HG03025 (cell line): Measurements from ENCODE around the gene TDRKH.
"Not testable (repeated sequence)": the region's sequence is repeated elsewhere in the genome, so short reads cannot be mapped to it uniquely, and the experiment has no call there.

Experiments used
- ATAC-seq: cut with Tn5 transposase; IDR thresholded peaks from one replicate; pipeline ENCODE4 v1.9.1; 2021; ENCODE audit warnings: mild to moderate bottlenecking, moderate library complexity; ENCODE audit not compliant: unreplicated experiment, low FRiP score

Gene TDRKH

DNA sequence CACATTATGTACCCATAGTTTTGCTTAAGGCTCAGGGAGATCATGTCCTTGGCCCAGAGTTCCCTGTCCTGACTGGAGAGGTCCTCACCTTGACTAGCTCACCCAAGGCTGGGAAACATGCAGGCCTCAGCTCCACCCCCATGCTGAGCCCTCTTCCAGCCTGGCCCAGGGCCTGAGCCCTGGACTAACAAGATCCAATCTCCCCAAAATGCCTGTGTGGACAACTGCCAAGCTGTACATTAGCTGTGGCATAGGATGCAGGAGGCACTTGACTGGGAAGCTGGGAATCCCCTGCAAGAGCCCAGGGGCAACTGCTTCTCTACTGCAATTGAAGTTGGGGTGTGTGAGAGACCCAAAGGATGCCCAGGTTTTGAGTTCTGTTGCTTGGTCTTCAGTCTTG, 12.9 kb upstream of the TDRKH start:
- no peak for ATAC-seq

DNA sequence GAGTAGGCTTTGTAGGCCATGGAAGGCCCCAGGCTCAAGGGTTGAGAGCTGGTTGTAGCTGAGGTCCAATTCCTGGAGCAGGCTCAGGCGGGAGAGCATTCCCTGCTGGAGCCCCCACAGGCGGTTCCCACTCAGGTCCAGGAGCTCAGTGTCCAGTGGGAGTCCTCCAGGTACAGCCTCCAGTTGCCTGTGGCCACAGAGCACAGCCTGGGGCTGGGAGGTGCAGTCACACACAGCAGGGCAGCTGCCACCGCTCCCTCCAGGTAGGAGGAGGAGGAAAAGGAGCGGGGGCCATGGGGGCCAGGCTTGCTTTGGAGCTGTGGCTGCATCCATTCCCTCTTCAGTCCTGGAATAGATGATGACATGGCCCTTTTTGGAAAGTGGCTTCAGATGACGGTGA, 12.1 kb upstream of the TDRKH start:
- no peak for ATAC-seq

- ATAC-seq: no peak
These were observed 11.5 kb upstream of the TDRKH start for GRCh38 chr1:151801846-151802245.

- no peak for ATAC-seq
These were observed 11.1 kb upstream of the TDRKH start for GRCh38 chr1:151801310-151801820.

GRCh38 chr1:151800830-151801229, 10.5 kb upstream of the TDRKH start:
- ATAC-seq: no peak

GRCh38 chr1:151799179-151800022, 9.1 kb upstream of the TDRKH start:
- no peak for ATAC-seq

DNA sequence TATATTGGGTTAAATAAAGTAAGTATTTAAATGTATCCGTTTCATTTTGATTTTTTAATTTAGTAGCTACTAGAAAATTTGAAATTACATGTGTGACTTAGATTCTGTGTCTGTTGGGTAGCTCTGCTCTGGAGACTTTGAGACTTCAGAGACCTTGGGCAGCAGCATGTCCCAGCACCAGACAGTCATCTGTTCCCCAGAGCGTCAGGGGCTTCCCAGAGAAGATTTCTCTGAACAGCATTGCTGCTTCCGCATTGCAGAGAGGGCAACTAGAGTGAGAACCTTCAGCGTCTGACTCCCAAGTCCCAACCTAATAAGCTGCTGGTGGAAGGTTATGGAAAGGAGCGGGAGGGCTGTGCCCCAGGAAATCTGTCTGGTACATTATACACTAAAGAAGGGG, 8.3 kb upstream of the TDRKH start:
- no peak for ATAC-seq

DNA sequence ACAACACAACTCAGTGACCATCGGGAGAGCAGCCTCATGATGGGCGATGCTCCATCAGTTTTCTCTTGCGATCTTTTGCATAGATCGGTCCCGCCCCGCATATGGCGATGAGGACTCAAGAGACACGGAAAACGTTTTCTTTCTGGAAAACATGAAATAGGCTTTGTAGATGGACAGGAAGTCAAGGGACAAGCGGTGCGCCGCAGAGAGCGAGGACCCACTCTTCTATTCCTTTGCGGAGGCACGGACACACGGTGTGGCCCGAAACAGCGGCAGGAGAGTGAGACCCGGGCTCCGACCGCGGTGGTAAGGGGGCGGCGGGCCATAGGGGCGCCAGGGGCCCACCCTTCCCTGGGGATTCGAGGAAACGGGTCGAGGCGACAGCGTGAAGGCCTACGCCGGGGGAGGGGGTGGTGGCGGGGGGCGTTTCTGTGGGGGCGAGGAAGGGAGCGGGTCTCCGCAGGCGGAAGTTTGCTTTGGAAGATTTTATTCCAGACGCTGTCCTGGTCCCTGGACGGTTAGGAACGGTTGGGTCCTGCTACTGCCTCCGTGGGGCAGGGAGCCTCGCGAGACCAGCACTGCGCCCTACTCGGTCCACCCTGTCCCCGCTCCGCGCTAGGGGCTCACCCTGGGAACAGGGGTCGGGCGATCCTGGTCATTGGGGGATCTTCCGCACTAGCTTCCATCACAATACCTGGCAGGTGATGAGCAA, 796 bp upstream of the TDRKH start:
- ATAC-seq: peak; percentile 7

DNA sequence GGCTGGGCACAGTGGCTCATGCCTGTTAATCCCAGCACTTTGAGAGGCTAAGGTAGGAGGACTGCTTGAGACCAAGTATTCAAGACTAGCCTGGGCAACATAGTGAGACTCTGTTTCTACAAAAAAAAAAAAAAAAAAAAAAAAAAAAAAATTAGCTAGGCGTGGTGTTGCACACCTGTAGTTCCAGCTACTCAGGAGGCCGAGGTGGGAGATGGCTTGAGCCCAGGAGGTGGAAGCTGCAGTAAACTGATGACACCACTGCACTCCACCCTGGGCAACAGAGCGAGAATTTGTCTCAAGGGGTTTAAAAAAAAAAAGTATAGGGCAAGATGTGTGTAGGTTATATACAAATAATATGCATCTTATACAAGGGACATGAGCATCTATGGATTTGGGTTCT, 2.6 kb downstream of the TDRKH start:
- no peak for ATAC-seq

DNA sequence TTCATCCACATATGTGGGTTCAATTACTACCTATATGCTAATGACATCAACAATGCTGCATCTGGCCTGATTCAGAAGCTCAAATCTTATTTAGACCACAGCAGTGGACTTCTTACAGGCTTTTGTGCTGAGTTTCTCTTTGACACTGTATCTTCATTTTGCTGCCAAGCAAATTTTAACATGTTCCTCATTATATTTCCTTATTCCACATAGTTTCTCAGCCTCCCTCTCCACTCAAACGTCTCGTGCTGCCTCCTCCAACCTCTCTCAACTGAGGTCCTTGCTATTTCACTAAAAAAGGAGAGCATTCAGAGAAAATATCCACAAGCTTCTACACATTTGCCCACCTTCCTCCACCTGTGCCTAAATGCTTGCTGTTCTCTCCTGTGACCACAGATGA, 6.5 kb downstream of the TDRKH start:
- no peak for ATAC-seq

DNA sequence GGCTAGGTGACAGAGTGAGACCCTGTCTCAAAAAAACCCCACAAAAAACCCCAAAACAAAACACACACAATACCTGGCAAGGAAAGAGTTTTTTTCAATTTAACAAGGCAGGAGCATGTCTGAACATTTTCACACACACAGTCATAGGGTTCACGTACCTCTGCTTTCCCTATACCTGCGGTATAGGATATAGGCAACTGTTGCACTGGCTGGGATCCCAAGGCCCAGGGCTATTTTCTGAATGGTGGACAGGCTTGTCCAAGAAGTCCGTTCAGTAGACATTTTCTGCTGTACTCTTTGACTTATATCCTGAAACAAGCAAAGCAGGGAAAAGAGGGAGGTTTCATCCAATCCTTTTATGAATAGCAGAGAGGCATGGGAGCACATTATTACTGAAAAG, 7.6 kb downstream of the TDRKH start:
- ATAC-seq: no peak

GRCh38 chr1:151782026-151782425, 8.3 kb downstream of the TDRKH start:
- not testable (repeated sequence) for ATAC-seq

- not testable (repeated sequence) for ATAC-seq
These were observed 9.6 kb downstream of the TDRKH start for GRCh38 chr1:151780736-151781135.

DNA sequence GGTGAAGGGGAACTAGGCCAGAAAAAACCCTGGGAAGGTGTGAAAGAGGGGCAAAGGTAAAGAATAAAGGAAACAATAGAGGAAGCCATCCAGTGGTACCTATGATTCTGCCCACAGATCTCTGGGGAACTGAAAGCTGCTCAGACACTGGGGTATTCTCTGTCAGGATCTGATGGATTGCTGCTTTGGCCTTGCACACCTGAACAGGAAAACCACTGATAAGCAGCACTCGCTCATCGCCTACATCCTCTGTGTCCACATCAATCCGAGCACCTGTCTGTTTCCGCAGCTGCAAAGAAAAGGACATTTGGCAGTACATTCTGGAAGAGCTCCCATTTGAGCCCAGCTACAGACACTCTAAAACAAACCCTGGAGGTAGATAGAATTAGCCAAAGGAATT, 10.4 kb downstream of the TDRKH start:
- ATAC-seq: no peak

DNA sequence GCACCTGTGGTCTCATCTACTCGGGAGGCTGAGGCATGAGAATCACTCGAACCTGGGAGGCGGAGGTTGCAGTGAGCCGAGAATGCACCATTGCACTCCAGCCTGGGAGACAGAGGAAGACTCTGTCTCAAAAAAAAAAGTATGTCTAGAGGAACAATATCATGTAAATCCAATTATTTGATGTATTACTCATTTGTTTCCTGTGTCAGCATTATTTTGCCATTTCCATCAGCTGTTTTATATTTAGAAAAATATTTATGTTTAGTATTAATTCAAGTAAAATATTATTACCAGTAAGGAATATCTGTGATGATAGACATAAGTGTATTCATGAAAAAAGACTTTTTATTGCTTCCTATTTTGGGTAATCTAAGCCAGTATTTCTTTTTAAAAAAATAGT, 13.0 kb downstream of the TDRKH start:
- ATAC-seq: no peak

- ATAC-seq: no peak
These were observed 13.6 kb downstream of the TDRKH start for GRCh38 chr1:151776665-151777062.

DNA sequence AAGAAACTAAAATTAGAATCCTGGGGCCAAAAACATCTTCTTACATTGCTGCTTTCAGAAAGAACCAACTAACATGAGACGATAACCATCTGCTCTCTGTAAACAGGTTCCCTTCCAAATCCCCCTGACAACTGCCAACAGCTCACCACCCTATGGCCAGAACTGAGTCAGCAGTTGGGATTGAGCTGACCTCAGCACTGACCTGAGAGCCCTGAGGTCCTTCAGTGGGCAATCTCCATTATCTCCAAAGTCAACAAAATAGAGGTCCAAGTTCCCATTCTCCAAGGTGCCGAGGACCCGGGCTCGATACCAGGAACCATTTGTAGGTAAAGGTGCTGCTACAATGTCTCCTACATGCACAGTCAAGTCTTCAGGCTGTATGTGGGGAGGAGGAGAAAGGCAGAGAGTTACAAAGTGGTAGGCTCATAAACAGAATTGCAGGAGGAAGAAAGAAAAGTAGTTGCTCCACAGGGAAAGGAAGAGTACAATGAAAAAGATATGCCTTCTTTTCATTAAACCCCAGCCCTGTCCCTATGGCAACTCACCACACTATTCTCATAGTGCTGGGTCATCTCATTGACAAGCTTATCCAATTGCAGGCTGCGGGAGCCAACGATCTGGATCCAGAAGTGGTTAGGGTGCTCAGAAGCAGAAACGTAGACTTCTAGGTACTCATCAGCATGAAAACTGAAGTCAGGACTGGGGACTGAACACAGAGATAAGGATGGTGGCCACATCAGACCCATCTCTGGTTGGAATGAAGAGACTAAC, 14.2 kb downstream of the TDRKH start:
- no peak for ATAC-seq

- ATAC-seq: no peak
These were observed 15.9 kb downstream of the TDRKH start for GRCh38 chr1:151774256-151774922.

- no peak for ATAC-seq
These were observed 16.6 kb downstream of the TDRKH start for GRCh38 chr1:151773702-151774101.

- not testable (repeated sequence) for ATAC-seq
These were observed 21.0 kb downstream of the TDRKH start for GRCh38 chr1:151769270-151769669.
